Tibial nerve (tissue), 4 donors: ENCODE data around the gene NFKBIA. TPM values are rescaled to one million over a fixed set of nuclear protein-coding genes. Genes with fewer than 3 reads are reported as not detected.
A peak's percentile ranks its signal among the peaks of the same experiment; 100 is the strongest.

Experiments
- DNase-seq, 2 donors: peaks; one replicate each; pipeline ENCODE4 v3.0.0-alpha.2; 2019; ENCODE audit warnings: low spot score in 2 of 2
- H3K27ac ChIP-seq, 4 donors: fragments of 200-600 bp; sonication (generic) in 3 of 4; one replicate each; pipeline ENCODE4 v1.5.1; 2017 to 2019; ENCODE audit warnings: mild to moderate bottlenecking in 1 of 4
- H3K27me3 ChIP-seq, 2 donors: fragments of 200-600 bp; sonication (generic) in 1 of 2; one replicate each; pipeline versions ENCODE4 v1.5.1 to v1.6.0; 2017 to 2019
- H3K36me3 ChIP-seq, 3 donors: fragments of 200-600 bp; sonication (generic); one replicate each; pipeline ENCODE4 v1.5.1; 2018 to 2019
- H3K4me1 ChIP-seq, 4 donors: fragments of 200-600 bp; sonication (generic) in 3 of 4; one replicate each; pipeline ENCODE4 v1.5.1; 2017 to 2019
- H3K4me3 ChIP-seq, 4 donors: fragments of 200-600 bp; sonication (generic) in 3 of 4; one replicate each; pipeline ENCODE4 v1.5.1; 2017 to 2019; ENCODE audit warnings: mild to moderate bottlenecking in 1 of 4, moderate library complexity in 1 of 4
- H3K9me3 ChIP-seq, 4 donors: fragments of 200-600 bp; sonication (generic) in 3 of 4; one replicate each; pipeline ENCODE4 v1.5.1; 2017 to 2019
- CTCF ChIP-seq, 5 experiments: fragments of 200-600 bp in 3 of 5; fragments of 450-650 bp in 2 of 5; sonication (generic) in 3 of 5; IDR thresholded peaks; one replicate each; pipeline ENCODE4 v1.5.1; 2016 to 2019; ENCODE audit warnings: antibody characterized with exemption in 5 of 5, mild to moderate bottlenecking in 3 of 5, moderate library complexity in 2 of 5
- EP300 ChIP-seq, 2 donors: sonication (generic); formaldehyde crosslinking; IDR thresholded peaks; one replicate each; pipeline ENCODE4 v1.6.1; 2017; ENCODE audit warnings: antibody characterized with exemption in 2 of 2, mild to moderate bottlenecking in 1 of 2
- POLR2A ChIP-seq, 2 donors: fragments of 450-650 bp; IDR thresholded peaks; one replicate each; pipeline ENCODE4 v1.6.1; 2017; ENCODE audit warnings: antibody characterized with exemption in 2 of 2, mild to moderate bottlenecking in 2 of 2, moderate library complexity in 2 of 2
- WGBS, 2 donors: methylation state at CpG; one replicate each; pipeline ENCODE4 v1.1.5; 2018; 5-methylcytosine and 5-hydroxymethylcytosine counted together
- total RNA-seq, 4 donors: library from RNA; depleted of rRNA; stranded (reverse); fragments of >200 nt; gene quantifications; one replicate each; pipeline ENCODE4 v1.1.0, GENCODE V29; 2016

NFKBIA gene
- total RNA-seq, 4 donors from 2014 or later = 631 to 1,165 (median 930) TPM

GRCh38 chr14:35402323-35403113 is 2.0 kb downstream of the NFKBIA start:
- peak in 1 of 2 donors; percentile 24 for DNase-seq
- peak overlapping the region; percentile 92 to 100 (median 96) for H3K27ac ChIP-seq
- 39 to 42% methylated on average over 14 of the region's 14 CpGs for WGBS, 2 donors
- peaks cover 15 to 46% (median 34%) of the 10 kb centered on the region in 3 donors for H3K36me3 ChIP-seq
- H3K4me1 ChIP-seq = peaks cover 0 to 57% (median 55%) of the 10 kb centered on the region in 4 donors
- no peaks in the 10 kb centered on the region for H3K27me3 ChIP-seq
- no peaks in the 10 kb centered on the region for H3K9me3 ChIP-seq
- H3K4me3 ChIP-seq = peak overlapping the region; percentile 69 to 97 (median 90)
- TF ChIP-seq POLR2A (IDR thresholded peaks at IDR 0.05) (no peak), CTCF (IDR thresholded peaks at IDR 0.05) (no peak), EP300 (IDR thresholded peaks at IDR 0.05) (no peak)

GRCh38 chr14:35401422-35402265 is 2.9 kb downstream of the NFKBIA start:
- Histone ChIP-seq H3K36me3 (peaks cover 15 to 54% (median 34%) of the 10 kb centered on the region in 3 donors), H3K27me3 (no peaks in the 10 kb centered on the region), H3K4me3 (peak overlapping the region; percentile 69 to 97 (median 90)), H3K4me1 (peaks cover 0 to 60% (median 53%) of the 10 kb centered on the region in 4 donors), H3K27ac (peak overlapping the region; percentile 92 to 100 (median 96)), H3K9me3 (no peaks in the 10 kb centered on the region)
- 29 to 37% methylated on average over 14 of the region's 14 CpGs for WGBS, 2 donors
- TF ChIP-seq EP300 (IDR thresholded peaks at IDR 0.05) (no peak), CTCF (IDR thresholded peaks at IDR 0.05) (no peak), POLR2A (IDR thresholded peaks at IDR 0.05) (no peak)
- no peak for DNase-seq

- 55 to 58% methylated on average over 10 of the region's 10 CpGs for WGBS, 2 donors
- H3K4me3 ChIP-seq = peak overlapping the region; percentile 69 to 97 (median 90)
- H3K9me3 ChIP-seq = no peaks in the 10 kb centered on the region
- peaks cover 0 to 52% (median 45%) of the 10 kb centered on the region in 4 donors for H3K4me1 ChIP-seq
- DNase-seq = no peak
- peaks cover 15 to 54% (median 34%) of the 10 kb centered on the region in 3 donors for H3K36me3 ChIP-seq
- H3K27me3 ChIP-seq = no peaks in the 10 kb centered on the region
- H3K27ac ChIP-seq = peak overlapping the region; percentile 92 to 100 (median 96)
- TF ChIP-seq EP300 (IDR thresholded peaks at IDR 0.05) (peak in 1 of 2 donors; percentile 70), CTCF (IDR thresholded peaks at IDR 0.05) (no peak)
These were observed 3.7 kb downstream of the NFKBIA start for GRCh38 chr14:35400648-35401421.

- Histone ChIP-seq H3K4me3 (no peak overlapping the region), H3K36me3 (peaks cover 15 to 54% (median 34%) of the 10 kb centered on the region in 3 donors), H3K27ac (peak overlapping the region; percentile 63 to 100 (median 95)), H3K4me1 (peaks cover 0 to 45% (median 43%) of the 10 kb centered on the region in 4 donors), H3K9me3 (no peaks in the 10 kb centered on the region), H3K27me3 (no peaks in the 10 kb centered on the region)
- TF ChIP-seq EP300 (IDR thresholded peaks at IDR 0.05) (no peak), CTCF (IDR thresholded peaks at IDR 0.05) (no peak), POLR2A (IDR thresholded peaks at IDR 0.05) (no peak)
- WGBS, 2 donors = 87 to 90% methylated on average over 15 of the region's 15 CpGs
- no peak for DNase-seq
These were observed 5.2 kb downstream of the NFKBIA start for GRCh38 chr14:35399083-35399937.
